Activated CD4-positive, alpha-beta T cell treated with anti-CD3 and anti-CD28 coated beads, Interleukin-2, amount 50 U/mL, for 24 hours (primary cell): ENCODE results near the gene SETD2.

ENCODE experiments used
- DNase-seq, 2 donors: peaks; one replicate each; pipeline ENCODE4 v3.0.0-alpha.2; 2020; ENCODE audit warnings: low read depth in 1 of 2, low spot score in 1 of 2

The SETD2 gene

GRCh38 chr3:46986782-46987310 lies 177.1 kb downstream of the SETD2 start:
- DNase-seq = no peak

GRCh38 chr3:46986055-46986730 lies 177.7 kb downstream of the SETD2 start:
- no peak for DNase-seq

DNA sequence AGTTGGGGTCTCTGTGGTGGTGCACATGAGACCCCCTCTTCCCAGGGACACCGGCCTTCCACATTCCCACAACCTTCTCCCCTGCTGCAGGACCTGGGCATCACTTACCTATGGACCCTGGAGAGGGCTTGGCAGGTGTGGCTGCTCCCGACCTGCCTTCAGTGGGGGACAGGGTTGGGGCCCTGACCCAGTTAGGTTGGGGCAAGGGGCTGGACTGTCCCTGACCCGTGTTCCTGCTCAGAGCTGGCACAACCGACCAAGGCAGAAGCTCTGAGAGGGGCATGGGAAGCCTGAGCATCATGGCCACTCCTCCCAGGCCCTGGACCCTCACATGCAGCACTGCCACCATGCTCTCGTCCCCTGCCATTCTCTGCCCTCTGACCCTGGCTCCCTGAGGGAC lies 178.3 kb downstream of the SETD2 start:
- no peak for DNase-seq

DNA sequence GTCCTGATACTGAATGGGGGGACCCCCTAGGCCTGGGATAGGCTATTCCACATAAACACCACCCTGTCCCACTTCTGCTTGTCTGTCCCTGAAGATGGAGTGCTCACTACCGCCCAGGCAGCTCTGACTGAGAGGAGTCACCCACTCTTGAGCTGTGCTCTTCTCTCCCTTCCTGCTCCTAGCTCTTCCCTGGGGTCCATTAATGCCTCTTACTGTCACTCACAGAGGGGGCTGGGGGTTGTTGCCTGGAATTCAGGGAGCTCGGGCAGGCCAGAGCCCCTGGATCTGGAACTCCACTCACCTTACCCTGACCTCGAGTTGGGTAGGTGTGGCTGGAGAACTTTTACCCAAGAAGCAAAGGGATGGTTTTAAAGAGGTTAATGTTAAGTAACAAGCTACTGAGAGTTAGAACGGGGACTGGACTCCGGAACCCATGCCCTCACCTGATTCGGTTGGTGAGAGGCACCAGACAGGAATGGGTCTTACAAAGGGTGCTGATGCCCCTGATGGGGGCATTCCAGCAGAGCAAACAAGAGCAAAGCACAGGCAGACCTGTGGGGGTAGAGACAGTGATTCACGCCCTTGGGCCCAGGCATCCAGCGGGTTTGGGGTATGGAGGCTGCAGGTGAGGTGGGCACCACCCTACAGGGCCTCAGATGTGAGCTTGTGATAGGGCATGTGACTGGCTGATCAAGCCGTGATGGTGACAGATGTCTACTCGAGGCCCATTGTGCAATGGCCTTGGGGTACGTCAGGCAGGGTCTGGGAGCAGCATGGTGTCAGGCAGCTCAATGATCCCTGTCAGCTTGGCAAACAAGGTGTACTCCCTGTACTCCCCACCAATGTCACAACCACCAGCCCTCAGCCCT lies 179.1 kb downstream of the SETD2 start:
- no peak for DNase-seq

GRCh38 chr3:46982546-46982945 lies 181.4 kb downstream of the SETD2 start:
- no peak for DNase-seq

DNA sequence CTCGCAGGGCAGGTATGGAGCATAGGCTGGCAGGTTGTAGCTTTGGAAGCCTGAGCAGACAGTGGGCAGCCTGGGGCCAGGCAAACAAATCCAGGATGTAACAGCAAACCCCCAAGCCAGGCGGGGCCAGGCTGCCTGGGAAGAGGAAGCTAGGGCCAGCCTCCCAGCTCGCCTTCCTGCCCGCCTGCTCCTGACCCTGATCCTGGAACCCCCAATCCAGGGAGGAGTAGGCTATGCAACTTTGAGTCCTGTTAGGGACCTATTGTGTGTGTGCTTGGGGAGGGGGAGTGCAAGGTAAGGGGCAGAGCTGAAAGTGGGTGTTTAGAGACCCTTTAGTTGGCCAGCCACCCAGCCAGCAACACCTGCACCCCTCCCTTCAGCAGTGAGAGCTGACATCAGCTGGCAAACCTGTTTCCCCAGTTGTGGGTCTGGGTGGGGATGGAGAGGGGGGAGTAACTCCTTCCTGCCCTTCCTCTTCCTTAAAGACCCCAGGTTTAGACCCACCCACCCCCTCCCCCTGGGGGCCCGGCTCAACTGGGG lies 181.9 kb downstream of the SETD2 start:
- no peak for DNase-seq

DNA sequence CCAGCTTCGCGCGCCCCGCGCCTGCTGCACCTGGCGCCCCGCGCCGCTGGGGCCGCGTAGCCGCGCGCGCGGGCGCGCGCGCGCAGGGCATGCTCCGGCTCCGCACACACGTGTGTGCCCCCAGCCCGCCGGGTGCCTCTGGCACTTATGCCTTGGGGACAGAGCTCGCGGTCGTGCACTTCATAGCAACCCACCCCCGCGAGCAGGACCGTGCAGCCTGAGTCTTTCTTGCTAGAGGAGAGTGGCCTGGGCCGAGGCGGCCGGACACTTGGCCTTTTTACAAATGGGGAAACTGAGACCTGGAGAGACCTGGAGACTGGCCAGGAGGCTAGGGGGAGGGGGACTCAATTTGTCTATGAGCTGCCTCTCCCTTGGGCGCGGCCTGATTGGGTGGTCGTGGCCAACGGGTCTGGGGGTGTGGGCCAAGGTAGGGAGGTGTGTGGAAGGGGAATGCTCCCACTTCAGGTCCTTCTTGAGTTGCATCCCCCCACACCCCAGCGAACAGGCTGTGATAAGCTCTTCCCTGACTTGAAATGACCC lies 183.9 kb downstream of the SETD2 start:
- no peak for DNase-seq

DNA sequence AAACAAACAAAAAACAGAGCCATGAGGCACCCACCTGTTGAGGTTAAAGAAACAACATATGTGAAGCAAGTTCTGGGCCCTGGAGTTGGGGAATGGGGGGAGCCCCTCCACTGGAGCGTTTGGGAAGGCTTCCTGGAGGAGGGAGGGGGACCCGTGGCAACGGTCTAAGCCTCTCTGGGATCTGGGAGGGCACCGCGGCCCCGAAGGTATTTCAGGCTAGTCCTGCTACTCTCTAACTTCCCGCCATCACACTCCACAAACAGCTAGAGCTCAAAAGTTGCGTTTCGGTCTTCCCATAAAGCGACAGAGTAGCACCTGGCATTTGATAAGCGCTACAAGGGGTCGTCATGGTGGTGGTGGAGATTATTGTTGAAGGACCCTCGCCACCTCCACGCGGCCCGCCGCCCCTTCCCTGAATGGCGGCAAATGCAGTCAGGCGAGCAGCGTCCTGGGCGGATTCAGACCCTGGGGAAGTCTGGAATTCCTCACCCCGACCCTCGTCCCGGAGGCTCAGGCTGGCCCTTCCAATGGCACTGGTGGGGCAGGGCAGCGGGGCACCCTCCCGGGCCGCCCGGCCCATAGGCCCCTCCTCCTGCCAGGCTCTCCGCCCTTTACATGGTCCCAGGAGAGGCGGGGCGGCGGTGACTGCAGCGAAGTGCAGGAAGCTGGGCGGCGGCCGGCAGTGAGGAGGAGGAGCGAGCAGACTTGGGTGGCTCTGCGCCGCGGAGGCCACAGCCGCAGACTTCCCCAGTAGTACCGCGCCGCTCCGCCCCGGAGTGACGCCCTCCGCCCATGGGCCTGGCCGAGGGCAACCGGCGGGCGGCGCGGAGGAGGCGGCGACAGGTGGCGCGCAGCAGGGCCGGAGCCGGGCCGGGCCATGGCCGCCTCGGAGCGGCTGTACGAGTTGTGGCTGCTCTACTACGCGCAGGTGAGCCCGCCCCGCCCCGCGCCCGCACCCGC lies 184.6 kb downstream of the SETD2 start, which contains the start of gene NBEAL2:
Gene NBEAL2, plus strand, starts transcription at position 682 of the 960 bp plus-strand sequence. Its CDS starts 196 bp downstream, at position 878.
- peak; percentile 86 to 93 for DNase-seq

- DNase-seq = no peak
Measured at GRCh38 chr3:46978381-46978780, 185.5 kb downstream of the SETD2 start.

- DNase-seq = no peak
Measured at GRCh38 chr3:46977811-46978195, 186.1 kb downstream of the SETD2 start.

DNA sequence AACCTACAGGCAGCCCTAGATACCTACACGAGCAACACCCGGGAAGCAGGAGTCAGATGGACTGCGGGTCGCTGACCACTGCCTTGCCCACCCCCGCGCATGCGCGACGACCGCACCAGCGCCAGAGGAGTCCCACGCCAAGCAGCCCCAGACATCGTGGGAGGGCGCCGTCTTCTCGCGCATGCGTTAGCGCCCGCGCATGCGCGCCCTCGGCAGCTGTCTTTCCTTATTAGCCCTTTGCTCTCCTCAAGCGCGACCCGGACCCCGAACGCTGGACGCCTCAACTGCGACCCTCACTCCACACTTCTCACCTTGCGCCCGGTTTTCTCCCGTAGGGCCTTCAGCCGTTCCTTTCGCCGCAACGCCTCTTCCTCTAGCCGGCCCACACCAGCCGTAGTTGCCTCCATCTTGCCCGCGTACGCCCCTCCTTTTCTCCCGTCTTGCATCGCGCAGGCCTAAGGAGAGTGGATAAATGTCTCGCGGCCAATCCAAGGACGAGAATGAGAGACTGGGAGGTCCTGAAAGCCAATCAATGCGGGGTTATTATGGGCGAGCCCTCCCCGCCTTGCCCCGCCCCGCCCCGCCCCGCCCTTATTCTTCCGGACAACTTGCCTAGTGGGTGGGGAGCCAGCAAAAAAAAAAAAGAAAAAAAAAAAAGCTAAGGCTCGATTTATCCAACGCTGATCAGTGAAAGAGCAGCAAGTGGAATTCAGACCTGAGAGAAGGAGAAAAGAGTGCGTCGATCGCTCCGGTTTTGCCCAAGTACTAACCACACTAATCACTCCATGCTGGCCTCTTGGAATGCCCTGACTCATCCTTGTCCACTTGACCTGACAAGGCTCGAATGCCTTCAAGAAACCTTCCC lies 187.4 kb downstream of the SETD2 start, which contains the start of gene CCDC12:
Gene CCDC12, minus strand, starts transcription at position 420 of the 865 bp plus-strand sequence. Its CDS starts 13 bp downstream, at position 407.
- DNase-seq = peak; percentile 81 to 93

- DNase-seq = no peak
Measured at GRCh38 chr3:46974421-46975171, 189.3 kb downstream of the SETD2 start.

DNA sequence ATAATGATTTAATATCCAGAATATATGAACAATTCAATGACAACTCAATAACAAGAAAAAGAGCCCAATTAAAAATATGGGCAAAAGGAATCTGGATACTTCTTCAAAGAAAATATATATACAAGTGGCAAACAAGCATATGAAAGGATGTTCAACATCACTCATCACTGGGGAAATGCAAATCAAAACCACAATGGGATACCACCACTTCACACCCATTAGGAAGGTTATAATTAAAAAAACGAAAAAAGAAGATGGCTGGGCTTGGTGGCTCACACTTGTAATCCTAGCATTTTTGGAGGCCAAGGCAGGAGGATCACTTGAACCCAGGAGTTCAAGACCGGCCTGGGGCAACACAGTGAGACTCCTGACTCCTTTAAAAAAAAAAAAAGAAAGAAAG lies 191.5 kb downstream of the SETD2 start:
- no peak for DNase-seq

DNA sequence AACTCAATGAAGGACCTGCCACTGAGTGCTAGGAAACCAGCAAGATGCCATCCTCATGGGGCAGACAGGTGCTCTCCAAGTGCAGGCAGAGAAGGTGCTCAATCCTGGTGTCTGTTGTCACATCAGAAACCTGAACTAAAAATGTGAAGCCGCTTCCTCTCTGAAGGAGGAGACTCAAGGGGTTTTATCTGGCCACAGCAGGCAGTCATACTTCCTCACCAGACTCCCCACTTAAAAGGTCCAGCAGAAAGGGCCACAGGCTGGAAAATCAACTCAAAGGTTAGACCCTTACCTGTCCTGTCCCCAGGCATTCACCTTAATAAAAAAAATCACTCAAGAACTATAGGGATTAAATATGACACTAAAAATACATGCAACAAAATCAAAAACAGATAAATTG lies 192.2 kb downstream of the SETD2 start:
- no peak for DNase-seq

GRCh38 chr3:46971151-46971550 lies 192.8 kb downstream of the SETD2 start:
- no peak for DNase-seq

DNA sequence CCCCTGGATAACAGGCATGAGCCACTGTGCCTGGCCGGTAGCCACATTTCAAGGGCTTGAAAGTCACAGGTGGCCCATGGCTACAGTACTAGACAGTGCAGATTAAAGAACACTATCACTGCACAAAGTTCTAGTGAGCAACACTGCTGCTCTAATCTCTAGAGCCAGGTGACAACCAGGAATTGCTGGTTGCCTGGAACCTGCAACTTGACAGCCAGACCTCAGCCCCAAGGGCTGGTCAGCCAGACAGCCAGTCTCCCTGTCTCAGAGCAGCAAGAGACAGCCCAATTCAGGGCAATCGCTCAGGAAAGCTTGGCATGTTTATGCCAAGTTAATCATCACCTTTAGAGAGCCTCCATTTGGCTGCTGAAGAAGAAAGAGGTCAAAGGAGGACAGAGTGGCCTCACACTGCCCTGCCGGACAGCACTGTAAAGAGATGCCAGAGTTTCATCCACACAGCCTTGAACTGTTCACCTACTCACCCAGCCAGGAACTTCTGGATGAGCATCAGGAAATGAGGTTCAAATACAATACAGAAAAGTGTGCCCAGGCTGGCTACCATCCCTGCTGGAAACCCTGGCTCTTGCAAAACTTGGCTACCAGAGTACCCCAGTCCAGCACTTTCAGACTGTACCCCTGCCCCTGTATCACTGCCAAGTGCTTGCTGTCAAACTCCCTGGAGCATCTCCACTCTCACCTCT lies 193.4 kb downstream of the SETD2 start:
- no peak for DNase-seq

DNA sequence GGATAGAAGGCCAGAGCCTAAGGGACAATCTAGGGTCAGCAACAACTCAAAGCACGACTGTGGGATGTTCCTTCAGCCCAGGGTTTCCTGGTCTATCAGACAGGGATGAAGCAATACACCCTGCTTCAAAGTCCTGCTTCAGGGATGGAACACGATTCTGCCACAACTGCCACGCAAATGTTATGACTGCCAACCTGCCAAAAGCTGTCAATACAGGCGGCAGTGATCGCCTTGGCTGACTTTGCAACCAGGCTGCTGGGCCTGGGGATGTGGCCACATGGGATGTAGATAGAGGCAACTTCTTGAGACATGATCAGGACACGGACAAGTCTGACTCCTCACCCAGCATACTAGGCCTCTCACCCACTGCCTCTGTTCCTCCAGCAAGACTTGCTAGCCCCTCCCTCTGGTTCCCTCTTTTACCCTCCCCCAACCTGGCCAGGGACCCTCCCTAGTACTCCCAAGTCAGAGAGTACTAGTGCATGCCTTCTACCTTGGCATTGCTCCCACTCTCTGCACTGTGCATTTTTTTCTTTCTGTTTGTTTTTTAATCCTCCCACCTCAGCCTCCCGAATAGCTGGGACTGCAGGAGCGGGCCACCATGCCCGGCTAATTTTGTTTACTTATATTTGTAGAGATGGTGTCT lies 195.0 kb downstream of the SETD2 start:
- DNase-seq = no peak

DNA sequence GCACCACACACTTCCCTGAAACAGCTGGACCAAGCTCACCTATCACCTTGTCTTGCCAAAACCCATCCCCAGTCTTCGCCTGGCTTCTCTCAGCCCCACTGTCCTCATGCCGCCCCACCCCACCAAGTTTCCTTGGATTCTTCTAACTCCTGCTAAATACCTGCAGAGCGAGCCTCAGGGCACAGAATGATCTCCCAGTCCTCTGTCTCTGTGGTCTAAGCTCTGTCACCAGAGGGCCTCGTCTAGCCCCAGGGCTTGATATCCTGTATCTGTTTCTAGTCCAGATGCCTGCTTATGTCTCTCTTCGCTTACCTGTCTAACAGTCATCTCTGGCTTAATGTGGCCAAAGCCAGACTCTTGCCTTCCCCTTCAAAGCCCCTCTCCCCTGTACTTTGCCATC lies 197.1 kb downstream of the SETD2 start:
- no peak for DNase-seq
